K562 (cell line): Measurements from ENCODE around the gene ABCG1. TPM values are rescaled to one million over a fixed set of nuclear protein-coding genes. Genes with fewer than 3 reads are reported as not detected.

Experiments
- ATAC-seq: fragments of 200-7000 bp; cut with Tn5 transposase; 3 replicates; pipeline ENCODE4 v1.9.1; 2020; ENCODE audit warnings: moderate library complexity
- BruUV-seq: library from RNA; stranded (reverse); fragments of 400-500 nt; replicated peaks from 2 replicates; lab custom pipeline; 2021; lab: Mats Ljungman, UMichigan
- CTCF ChIA-PET: fragments of 300-600 bp; formaldehyde crosslinking; extraction: SDS; loops from one replicate; lab custom pipeline; 2021; ENCODE audit warnings: low intra/inter-chr PET ratio; lab: Yijun Ruan, JAX
- POLR2A ChIA-PET: fragments of 300-600, 350-650 bp; sonication (Branson Sonifier 250); formaldehyde crosslinking; extraction: SDS; loops from one replicate; lab custom pipeline; 2021; ENCODE audit warnings: antibody characterized with exemption, inconsistent platforms; lab: Yijun Ruan, JAX
- DNase-seq, 4 experiments: peaks; one replicate each; pipeline versions ENCODE4 v3.0.0 to v3.0.0-alpha.2; 2011 to 2018; ENCODE audit warnings: low spot score in 3 of 4, mixed read lengths in 3 of 4; ENCODE audit errors: extremely low read depth in 1 of 4
- FAIRE-seq: peaks from 2 replicates; lab custom pipeline; 2011; peaks lifted over from hg19 to GRCh38; lab: Jason Lieb, UNC
- H2AFZ ChIP-seq: 2 replicates; pipeline ENCODE4 v1.6.0; 2011; ENCODE audit warnings: low read depth, low read length, control low read depth, inconsistent platforms
- H3K27ac ChIP-seq: fragments of 200-600 bp; 3 replicates; pipeline ENCODE4 v1.8.0; 2011; ENCODE audit warnings: low read depth, mild to moderate bottlenecking, control low read depth, inconsistent platforms, low read length, moderate library complexity, mixed read lengths; ENCODE audit errors: extremely low read depth
- H3K27me3 ChIP-seq, 2 experiments: fragments of 300-600 bp in 1 of 2; 2 replicates in 1 of 2; 3 replicates in 1 of 2; pipeline versions ENCODE4 v1.6.0 to v1.8.0; 2011; ENCODE audit warnings: inconsistent platforms in 2 of 2, low read length in 2 of 2, mild to moderate bottlenecking in 1 of 2, mixed read lengths in 1 of 2, moderate library complexity in 1 of 2; ENCODE audit not compliant: control insufficient read depth in 2 of 2, insufficient read depth in 2 of 2
- H3K36me3 ChIP-seq: fragments of 300-600 bp; 3 replicates; pipeline ENCODE4 v1.8.0; 2011; ENCODE audit warnings: mild to moderate bottlenecking, low read length, inconsistent platforms; ENCODE audit not compliant: control insufficient read depth, insufficient read depth
- H3K4me1 ChIP-seq, 2 experiments: fragments of 200-600 bp in 1 of 2; replicated peaks in 1 of 2; 2 replicates in 1 of 2; 3 replicates in 1 of 2; pipeline versions ENCODE4 v1.5.1 to v1.8.0; 2011; ENCODE audit warnings: inconsistent platforms in 2 of 2, low read length in 2 of 2, mild to moderate bottlenecking in 1 of 2, mixed read lengths in 1 of 2, moderate library complexity in 1 of 2; ENCODE audit not compliant: control insufficient read depth in 2 of 2, insufficient read depth in 2 of 2
- H3K4me2 ChIP-seq: 2 replicates; pipeline ENCODE4 v1.6.1; 2011; ENCODE audit warnings: low read length, control low read depth, inconsistent platforms, mixed read lengths; ENCODE audit not compliant: insufficient read depth
- H3K4me3 ChIP-seq: fragments of 200-600 bp; sonication (generic), shearing (Covaris generic); 2 replicates; pipeline ENCODE4 v1.5.1; 2016; ENCODE audit warnings: control low read depth, inconsistent platforms
- H3K79me2 ChIP-seq: fragments of 200-600 bp; 3 replicates; pipeline ENCODE4 v1.8.0; 2011; ENCODE audit warnings: low read length, inconsistent platforms; ENCODE audit not compliant: control insufficient read depth, insufficient read depth
- H3K9ac ChIP-seq, 2 experiments: 2 replicates each; pipeline versions ENCODE4 v1.6.0 to v1.6.1; 2011; ENCODE audit warnings: low read depth in 2 of 2, low read length in 2 of 2, control low read depth in 1 of 2, inconsistent platforms in 1 of 2, mild to moderate bottlenecking in 1 of 2, mixed read lengths in 1 of 2; ENCODE audit not compliant: insufficient read depth in 1 of 2
- H3K9me1 ChIP-seq: one replicate; pipeline ENCODE4 v1.6.0; 2011; ENCODE audit warnings: inconsistent platforms, mild to moderate bottlenecking, low read length, moderate library complexity; ENCODE audit not compliant: control insufficient read depth, insufficient read depth
- H3K9me3 ChIP-seq: replicated peaks from 2 replicates; pipeline ENCODE4 v1.5.1; 2011; ENCODE audit warnings: low read depth, low read length, inconsistent platforms; ENCODE audit not compliant: control insufficient read depth, insufficient read depth
- H4K20me1 ChIP-seq: replicated peaks from 2 replicates; pipeline ENCODE4 v1.6.1; 2011; ENCODE audit warnings: low read length, inconsistent platforms, mixed read lengths; ENCODE audit not compliant: control insufficient read depth, insufficient read depth
- CAMTA2 ChIP-seq: fragments of 250-450 bp; sonication (Bioruptor Pico); conservative IDR thresholded peaks from 2 replicates; pipeline ENCODE4 v1.5.1; 2022
- ESRRB ChIP-seq: fragments of 250-450 bp; sonication (Bioruptor Pico); IDR thresholded peaks from 2 replicates; pipeline ENCODE4 v1.5.0; 2020; ENCODE audit warnings: mild to moderate bottlenecking, moderate library complexity, borderline replicate concordance
- KDM5B ChIP-seq: fragments of 200-600 bp; sonication (generic); IDR thresholded peaks from 2 replicates; pipeline ENCODE4 v1.6.1; 2012; ENCODE audit warnings: low read depth, mild to moderate bottlenecking, moderate library complexity, low read length, control low read depth, inconsistent platforms; ENCODE audit not compliant: insufficient replicate concordance
- L3MBTL2 ChIP-seq: fragments of 450-650 bp; IDR thresholded peaks from 2 replicates; pipeline ENCODE4 v1.6.1; 2016; ENCODE audit warnings: mild to moderate bottlenecking, moderate library complexity
- SLC30A9 ChIP-seq: fragments of 250-450 bp; sonication (Bioruptor Pico); IDR thresholded peaks from 2 replicates; pipeline ENCODE4 v1.8.0; 2022; ENCODE audit warnings: mild to moderate bottlenecking, moderate library complexity
- SRSF1 ChIP-seq: fragments of 200-400 bp; formaldehyde crosslinking; IDR thresholded peaks from 2 replicates; pipeline ENCODE4 v1.6.1; 2017; ENCODE audit warnings: mild to moderate bottlenecking, low read depth, low read length, moderate library complexity
- ZNF12 ChIP-seq: sonication (generic); formaldehyde crosslinking; IDR thresholded peaks from 2 replicates; pipeline ENCODE4 v1.4.0; 2020; ENCODE audit warnings: mild to moderate bottlenecking, missing genetic modification reagents
- WGBS: fragments of 100-300 bp; shearing (Covaris generic); methylation state at CpG from one replicate; pipeline ENCODE4 v1.1.6; 2016; ENCODE audit warnings: low coverage, mixed read lengths; ENCODE audit not compliant: insufficient coverage; ENCODE audit errors: missing lambda C conversion rate; 5-methylcytosine and 5-hydroxymethylcytosine counted together
- in situ Hi-C: fragments of 300-500 bp; cut with MboI; formaldehyde crosslinking; loops from 4 replicates; pipeline ENCODE4 v1.15.0; 2018; ENCODE audit warnings: inconsistent platforms, mixed read lengths
- intact Hi-C: fragments of 100-400 bp; cut with micrococcal nuclease; formaldehyde crosslinking; loops from 2 replicates; pipeline ENCODE4 v1.14.2; 2022
- polyA plus RNA-seq, 8 experiments: library from polyadenylated mRNA; depleted of rRNA in 4 of 8; stranded (reverse) in 5 of 8; unstranded in 3 of 8; fragments of >200 nt; fragmentation: Nextera tagmentation in 2 of 8; fragmentation: Illumina TruSeq in 1 of 8; extraction: Ambion mirVana in 2 of 8; extraction: Trizol in 1 of 8; gene quantifications; 2 replicates each; pipeline versions ENCODE4 v1.2.1 to v1.2.3, GENCODE V29; 2011 to 2014; ENCODE audit warnings: inconsistent platforms in 1 of 8, missing spikeins in 1 of 8
- total RNA-seq, 7 experiments: library from RNA; depleted of rRNA in 6 of 7; stranded (reverse); fragments of >200 nt in 6 of 7; fragmentation: Illumina TruSeq in 2 of 7; extraction: Trizol in 2 of 7; gene quantifications; 2 replicates each; pipeline versions ENCODE4 v1.2.1 to v1.2.3, GENCODE V29; 2011 to 2021; ENCODE audit warnings: low replicate concordance in 1 of 7
- TF ChIP-seq, protein P1 (sequence below): fragments of 200-400 bp; formaldehyde crosslinking; IDR thresholded peaks from 2 replicates; pipeline ENCODE4 v1.6.1; 2017; ENCODE audit warnings: mild to moderate bottlenecking, low read depth, low read length, moderate library complexity
- TF ChIP-seq, protein P2 (sequence below), 2 experiments: IDR thresholded peaks in 1 of 2; conservative IDR thresholded peaks in 1 of 2; 2 replicates each; pipeline ENCODE4 v1.6.1; 2016; ENCODE audit warnings: low read depth in 2 of 2, mild to moderate bottlenecking in 1 of 2, missing compliant biosample characterization in 1 of 2, missing genetic modification characterization in 1 of 2, moderate library complexity in 1 of 2
- TF ChIP-seq, protein P3 (sequence below): sonication (generic); formaldehyde crosslinking; IDR thresholded peaks from 2 replicates; pipeline ENCODE4 v1.8.0; 2023; ENCODE audit warnings: missing genetic modification reagents, mild to moderate bottlenecking, borderline replicate concordance

Gene ABCG1
- total and polyA plus RNA-seq, 9 of the 15 experiments (the other 6 are each of a cell fraction or from before 2014, with no cell fraction given), result 0.04 to 0.09 TPM; not detected in 7

DNA sequence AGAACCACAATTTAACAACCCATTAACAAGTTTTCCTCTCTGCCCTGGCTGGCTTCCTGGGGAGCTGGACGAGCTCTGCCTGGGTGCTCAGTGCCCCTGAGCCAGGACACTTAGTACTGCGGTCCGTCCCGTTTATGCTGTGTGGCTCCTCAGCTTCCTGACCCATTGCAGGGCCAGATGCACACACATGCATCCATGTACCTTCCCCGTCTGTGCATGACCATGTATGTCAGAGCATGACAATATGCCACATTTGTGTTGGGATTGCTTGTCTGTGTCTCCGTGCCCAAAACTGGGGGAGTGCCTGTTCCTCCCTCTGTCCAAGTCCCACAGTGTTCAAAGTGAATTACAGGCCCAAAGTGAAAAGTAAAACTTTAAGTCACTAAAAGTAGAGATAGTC, 106.0 kb downstream of the ABCG1 start:
- in situ Hi-C loops, result no loop called here
- no peak overlapping the region for H3K9ac ChIP-seq
- TF ChIP-seq CAMTA2 (CRISPR knock-in tag) (no peak), SLC30A9 (CRISPR knock-in tag) (no peak), SRSF1 (no peak), L3MBTL2 (no peak), ZNF12 (CRISPR knock-in tag) (no peak), ESRRB (CRISPR knock-in tag) (no peak), KDM5B (no peak)
- TF ChIP-seq, protein P1, sequence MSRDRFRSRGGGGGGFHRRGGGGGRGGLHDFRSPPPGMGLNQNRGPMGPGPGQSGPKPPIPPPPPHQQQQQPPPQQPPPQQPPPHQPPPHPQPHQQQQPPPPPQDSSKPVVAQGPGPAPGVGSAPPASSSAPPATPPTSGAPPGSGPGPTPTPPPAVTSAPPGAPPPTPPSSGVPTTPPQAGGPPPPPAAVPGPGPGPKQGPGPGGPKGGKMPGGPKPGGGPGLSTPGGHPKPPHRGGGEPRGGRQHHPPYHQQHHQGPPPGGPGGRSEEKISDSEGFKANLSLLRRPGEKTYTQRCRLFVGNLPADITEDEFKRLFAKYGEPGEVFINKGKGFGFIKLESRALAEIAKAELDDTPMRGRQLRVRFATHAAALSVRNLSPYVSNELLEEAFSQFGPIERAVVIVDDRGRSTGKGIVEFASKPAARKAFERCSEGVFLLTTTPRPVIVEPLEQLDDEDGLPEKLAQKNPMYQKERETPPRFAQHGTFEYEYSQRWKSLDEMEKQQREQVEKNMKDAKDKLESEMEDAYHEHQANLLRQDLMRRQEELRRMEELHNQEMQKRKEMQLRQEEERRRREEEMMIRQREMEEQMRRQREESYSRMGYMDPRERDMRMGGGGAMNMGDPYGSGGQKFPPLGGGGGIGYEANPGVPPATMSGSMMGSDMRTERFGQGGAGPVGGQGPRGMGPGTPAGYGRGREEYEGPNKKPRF, result no peak
- TF ChIP-seq, protein P2, sequence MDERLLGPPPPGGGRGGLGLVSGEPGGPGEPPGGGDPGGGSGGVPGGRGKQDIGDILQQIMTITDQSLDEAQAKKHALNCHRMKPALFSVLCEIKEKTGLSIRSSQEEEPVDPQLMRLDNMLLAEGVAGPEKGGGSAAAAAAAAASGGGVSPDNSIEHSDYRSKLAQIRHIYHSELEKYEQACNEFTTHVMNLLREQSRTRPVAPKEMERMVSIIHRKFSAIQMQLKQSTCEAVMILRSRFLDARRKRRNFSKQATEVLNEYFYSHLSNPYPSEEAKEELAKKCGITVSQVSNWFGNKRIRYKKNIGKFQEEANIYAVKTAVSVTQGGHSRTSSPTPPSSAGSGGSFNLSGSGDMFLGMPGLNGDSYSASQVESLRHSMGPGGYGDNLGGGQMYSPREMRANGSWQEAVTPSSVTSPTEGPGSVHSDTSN (CRISPR knock-in tag; IDR thresholded peaks at IDR 0.05; ENCODE audit: low read depth), result no peak
- TF ChIP-seq, protein P2 (tag; conservative IDR thresholded peaks at IDR 0.05; ENCODE audit: low read depth), result no peak
- TF ChIP-seq, protein P3, sequence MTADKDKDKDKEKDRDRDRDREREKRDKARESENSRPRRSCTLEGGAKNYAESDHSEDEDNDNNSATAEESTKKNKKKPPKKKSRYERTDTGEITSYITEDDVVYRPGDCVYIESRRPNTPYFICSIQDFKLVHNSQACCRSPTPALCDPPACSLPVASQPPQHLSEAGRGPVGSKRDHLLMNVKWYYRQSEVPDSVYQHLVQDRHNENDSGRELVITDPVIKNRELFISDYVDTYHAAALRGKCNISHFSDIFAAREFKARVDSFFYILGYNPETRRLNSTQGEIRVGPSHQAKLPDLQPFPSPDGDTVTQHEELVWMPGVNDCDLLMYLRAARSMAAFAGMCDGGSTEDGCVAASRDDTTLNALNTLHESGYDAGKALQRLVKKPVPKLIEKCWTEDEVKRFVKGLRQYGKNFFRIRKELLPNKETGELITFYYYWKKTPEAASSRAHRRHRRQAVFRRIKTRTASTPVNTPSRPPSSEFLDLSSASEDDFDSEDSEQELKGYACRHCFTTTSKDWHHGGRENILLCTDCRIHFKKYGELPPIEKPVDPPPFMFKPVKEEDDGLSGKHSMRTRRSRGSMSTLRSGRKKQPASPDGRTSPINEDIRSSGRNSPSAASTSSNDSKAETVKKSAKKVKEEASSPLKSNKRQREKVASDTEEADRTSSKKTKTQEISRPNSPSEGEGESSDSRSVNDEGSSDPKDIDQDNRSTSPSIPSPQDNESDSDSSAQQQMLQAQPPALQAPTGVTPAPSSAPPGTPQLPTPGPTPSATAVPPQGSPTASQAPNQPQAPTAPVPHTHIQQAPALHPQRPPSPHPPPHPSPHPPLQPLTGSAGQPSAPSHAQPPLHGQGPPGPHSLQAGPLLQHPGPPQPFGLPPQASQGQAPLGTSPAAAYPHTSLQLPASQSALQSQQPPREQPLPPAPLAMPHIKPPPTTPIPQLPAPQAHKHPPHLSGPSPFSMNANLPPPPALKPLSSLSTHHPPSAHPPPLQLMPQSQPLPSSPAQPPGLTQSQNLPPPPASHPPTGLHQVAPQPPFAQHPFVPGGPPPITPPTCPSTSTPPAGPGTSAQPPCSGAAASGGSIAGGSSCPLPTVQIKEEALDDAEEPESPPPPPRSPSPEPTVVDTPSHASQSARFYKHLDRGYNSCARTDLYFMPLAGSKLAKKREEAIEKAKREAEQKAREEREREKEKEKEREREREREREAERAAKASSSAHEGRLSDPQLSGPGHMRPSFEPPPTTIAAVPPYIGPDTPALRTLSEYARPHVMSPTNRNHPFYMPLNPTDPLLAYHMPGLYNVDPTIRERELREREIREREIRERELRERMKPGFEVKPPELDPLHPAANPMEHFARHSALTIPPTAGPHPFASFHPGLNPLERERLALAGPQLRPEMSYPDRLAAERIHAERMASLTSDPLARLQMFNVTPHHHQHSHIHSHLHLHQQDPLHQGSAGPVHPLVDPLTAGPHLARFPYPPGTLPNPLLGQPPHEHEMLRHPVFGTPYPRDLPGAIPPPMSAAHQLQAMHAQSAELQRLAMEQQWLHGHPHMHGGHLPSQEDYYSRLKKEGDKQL (CRISPR knock-in tag), result no peak

More for the DNA sequence above, 106.0 kb downstream of the ABCG1 start:
- Histone ChIP-seq H3K27me3 (peaks cover 24 to 36% of the 10 kb centered on the region in 2 experiments; a peak in 4 of 5 replicates), H4K20me1 (no peaks in the 10 kb centered on the region), H3K27ac (no peak overlapping the region), H3K4me2 (no peak overlapping the region), H3K36me3 (no peaks in the 10 kb centered on the region), H2AFZ (no peak overlapping the region), H3K4me1 (no peaks in the 10 kb centered on the region), H3K79me2 (no peaks in the 10 kb centered on the region), H3K9me3 (no peaks in the 10 kb centered on the region), H3K4me3 (no peak overlapping the region), H3K9me1 (no peaks in the 10 kb centered on the region)
- DNase-seq, result no peak
- no peak for ATAC-seq
- no TSS peak for BruUV-seq
- POLR2A ChIA-PET, result interaction anchor here (0.7 to 1.7 kb wide), 3 partner anchors 10 to 457 kb away, joined by 3 to 8 read pairs (median 3); partner anchors contain the start of gene TFF3
- CTCF ChIA-PET, result no interaction called here
- intact Hi-C loops, result no loop called here
- 2% methylated on average over 6 of the region's 6 CpGs for WGBS
- FAIRE-seq, result no peak
